SK-N-SH (cell line): ENCODE data around the gene IL11. TPM values are rescaled to one million over a fixed set of nuclear protein-coding genes. Genes with fewer than 3 reads are reported as not detected.

Source experiments
- CTCF ChIA-PET: fragments of 300-600, 350-600 bp; formaldehyde crosslinking; extraction: SDS; loops from one replicate; lab custom pipeline; 2021; lab: Yijun Ruan, JAX
- POLR2A ChIA-PET: fragments of 350-600 bp; sonication (Branson Sonifier 250); formaldehyde crosslinking; extraction: SDS; loops from one replicate; lab custom pipeline; 2020; ENCODE audit warnings: antibody characterized with exemption, inconsistent platforms; lab: Yijun Ruan, JAX
- DNase-seq: peaks from one replicate; pipeline ENCODE4 v3.0.0; 2012
- H2AFZ ChIP-seq: fragments of 200-600 bp; sonication (generic); 2 replicates; pipeline ENCODE4 v1.8.1; 2016; ENCODE audit warnings: antibody characterized with exemption, mild to moderate bottlenecking, low read depth
- H3F3A ChIP-seq: fragments of 200-600 bp; sonication (generic); replicated peaks from 2 replicates; pipeline ENCODE3; 2016; ENCODE audit warnings: antibody characterized with exemption, mild to moderate bottlenecking; ENCODE audit not compliant: insufficient read depth
- H3K27ac ChIP-seq, 2 experiments: fragments of 200-500 bp in 1 of 2; fragments of 200-600 bp in 1 of 2; sonication (Bioruptor generic) in 1 of 2; sonication (generic), shearing (Covaris generic) in 1 of 2; 2 replicates each; pipeline versions ENCODE4 v1.5.1 to v1.6.1; 2014 to 2016; ENCODE audit warnings: low read depth in 2 of 2, inconsistent platforms in 1 of 2, low read length in 1 of 2, mild to moderate bottlenecking in 1 of 2, mixed read lengths in 1 of 2
- H3K27me3 ChIP-seq: fragments of 200-600 bp; sonication (generic), shearing (Covaris generic); 2 replicates; pipeline ENCODE4 v1.6.1; 2016; ENCODE audit warnings: mixed run types; ENCODE audit not compliant: insufficient read depth
- H3K36me3 ChIP-seq, 2 experiments: fragments of 200-500 bp in 1 of 2; fragments of 200-600 bp in 1 of 2; sonication (Bioruptor generic) in 1 of 2; sonication (generic) in 1 of 2; replicated peaks in 1 of 2; 2 replicates each; pipeline versions ENCODE3 to v1.5.1; 2014 to 2016; ENCODE audit warnings: low read length in 1 of 2, mild to moderate bottlenecking in 1 of 2; ENCODE audit not compliant: insufficient read depth in 2 of 2, control insufficient read depth in 1 of 2
- H3K4me1 ChIP-seq, 2 experiments: fragments of 200-500 bp in 1 of 2; fragments of 200-600 bp in 1 of 2; sonication (Bioruptor generic) in 1 of 2; sonication (generic), shearing (Covaris generic) in 1 of 2; 2 replicates each; pipeline versions ENCODE4 v1.5.1 to v1.6.1; 2014 to 2016; ENCODE audit warnings: low read depth in 1 of 2, low read length in 1 of 2, mixed run types in 1 of 2; ENCODE audit not compliant: insufficient read depth in 2 of 2, control insufficient read depth in 1 of 2
- H3K4me2 ChIP-seq: fragments of 200-600 bp; sonication (generic), shearing (Covaris generic); 2 replicates; pipeline ENCODE4 v1.6.1; 2017; ENCODE audit warnings: mixed run types
- H3K4me3 ChIP-seq, 2 experiments: fragments of 200-500 bp in 1 of 2; fragments of 200-600 bp in 1 of 2; sonication (Bioruptor generic) in 1 of 2; sonication (generic), shearing (Covaris generic) in 1 of 2; 2 replicates each; pipeline versions ENCODE4 v1.5.1 to v1.8.1; 2014 to 2016; ENCODE audit warnings: low read depth in 2 of 2, inconsistent platforms in 1 of 2, low read length in 1 of 2, mild to moderate bottlenecking in 1 of 2, mixed read lengths in 1 of 2, moderate library complexity in 1 of 2
- H3K79me2 ChIP-seq: fragments of 200-600 bp; sonication (generic); 2 replicates; pipeline ENCODE4 v1.8.1; 2017; ENCODE audit warnings: mild to moderate bottlenecking; ENCODE audit not compliant: insufficient read depth
- H3K9ac ChIP-seq: fragments of 200-600 bp; sonication (generic); 2 replicates; pipeline ENCODE4 v1.6.1; 2017; ENCODE audit warnings: mixed run types
- H3K9me2 ChIP-seq: fragments of 200-600 bp; sonication (generic); 2 replicates; pipeline ENCODE4 v1.6.1; 2017; ENCODE audit warnings: mixed run types
- H3K9me3 ChIP-seq: fragments of 200-600 bp; sonication (generic); 2 replicates; pipeline ENCODE4 v1.6.1; 2017; ENCODE audit warnings: mixed run types, mild to moderate bottlenecking, moderate library complexity
- H4K20me1 ChIP-seq: fragments of 200-600 bp; sonication (generic); 2 replicates; pipeline ENCODE4 v1.6.1; 2017; ENCODE audit warnings: mild to moderate bottlenecking, mixed run types; ENCODE audit not compliant: insufficient read depth
- FOXJ3 ChIP-seq: sonication (generic); formaldehyde crosslinking; IDR thresholded peaks from 2 replicates; pipeline ENCODE4 v1.5.1; 2020; ENCODE audit warnings: mild to moderate bottlenecking, missing genetic modification reagents
- MAX ChIP-seq: IDR thresholded peaks from 2 replicates; pipeline ENCODE4 v1.4.0; 2012; ENCODE audit warnings: low read depth
- MEF2A ChIP-seq: IDR thresholded peaks from 2 replicates; pipeline ENCODE4 v1.4.0; 2012; ENCODE audit warnings: low read depth, borderline replicate concordance
- NFIC ChIP-seq: IDR thresholded peaks from 2 replicates; pipeline ENCODE4 v1.4.0; 2012; ENCODE audit warnings: borderline replicate concordance
- PBX3 ChIP-seq: IDR thresholded peaks from 2 replicates; pipeline ENCODE4; 2012
- REST ChIP-seq: IDR thresholded peaks from 2 replicates; pipeline ENCODE4 v1.6.1; 2012; ENCODE audit warnings: mild to moderate bottlenecking, low read depth, low read length, moderate library complexity
- RFX5 ChIP-seq: IDR thresholded peaks from 2 replicates; pipeline ENCODE4 v1.6.1; 2012; ENCODE audit warnings: mild to moderate bottlenecking, improper control_type of control experiment, low read length
- TCF12 ChIP-seq: IDR thresholded peaks from 2 replicates; pipeline ENCODE4 v1.4.0; 2012
- ZBTB33 ChIP-seq: IDR thresholded peaks from 2 replicates; pipeline ENCODE4 v1.4.0; 2012; ENCODE audit warnings: low read depth, borderline replicate concordance
- WGBS: methylation state at CpG from one replicate; pipeline ENCODE4 v1.1.6; 2017; ENCODE audit warnings: low lambda C conversion rate; 5-methylcytosine and 5-hydroxymethylcytosine counted together
- polyA plus RNA-seq, 3 experiments: library from polyadenylated mRNA; depleted of rRNA; stranded (reverse); fragments of >200 nt; gene quantifications; 2 replicates each; pipeline ENCODE4 v1.2.3, GENCODE V29; 2012

The IL11 gene
- polyA plus RNA-seq, 1 of the 3 experiments (the other 2 are of a cell fraction) = 13.2 TPM

GRCh38 chr19:55348317-55349034 lies 21.8 kb downstream of the IL11 start:
- H3K4me1 ChIP-seq = peaks cover 0 to 28% of the 10 kb centered on the region in 2 experiments; a peak in 1 of 4 replicates
- H3K9me2 ChIP-seq = no peaks in the 10 kb centered on the region
- 93% methylated on average over 22 of the region's 22 CpGs for WGBS
- H3K79me2 ChIP-seq = no peaks in the 10 kb centered on the region
- H3K9ac ChIP-seq = no peak overlapping the region
- CTCF ChIA-PET = interaction anchor here (1.1 to 1.9 kb wide), 4 partner anchors 11 to 181 kb away, joined by 3 to 7 read pairs (median 3); no protein-coding TSS in a partner anchor
- H3K9me3 ChIP-seq = no peaks in the 10 kb centered on the region
- POLR2A ChIA-PET = interaction anchor here (1.5 kb wide), 1 partner anchor 59 kb away, joined by 3 read pairs; the partner anchor contains the start of gene UBE2S
- H3F3A ChIP-seq = peaks cover 6% of the 10 kb centered on the region
- H3K4me3 ChIP-seq = no peak overlapping the region
- TF ChIP-seq MEF2A (no peak), ZBTB33 (no peak), PBX3 (no peak), REST (no peak), RFX5 (no peak), FOXJ3 (CRISPR knock-in tag) (no peak), TCF12 (no peak), NFIC (no peak), MAX (no peak)
- no peak overlapping the region for H2AFZ ChIP-seq
- H4K20me1 ChIP-seq = no peaks in the 10 kb centered on the region
- peaks cover 14% of the 10 kb centered on the region for H3K27me3 ChIP-seq
- H3K36me3 ChIP-seq = no peaks in the 10 kb centered on the region
- no peak overlapping the region for H3K4me2 ChIP-seq
- DNase-seq = no peak
- H3K27ac ChIP-seq = no peak overlapping the region
